Suppressor macrophage treated with lipopolysaccharide for 1 hour (primary cell): ENCODE measurements around the gene SH3TC1.

Source experiments
- DNase-seq, 3 donors: peaks; one replicate each; pipeline ENCODE4 v3.0.0-alpha.2; 2020 to 2022

The SH3TC1 gene

GRCh38 chr4:8198906-8199593 lies at the start of gene SH3TC1:
SH3TC1 (plus strand) TSS chr4:8199290; CDS start chr4:8205195, 5,905 bp downstream.
- peak; percentile 95 to 96 (median 96) for DNase-seq

DNA sequence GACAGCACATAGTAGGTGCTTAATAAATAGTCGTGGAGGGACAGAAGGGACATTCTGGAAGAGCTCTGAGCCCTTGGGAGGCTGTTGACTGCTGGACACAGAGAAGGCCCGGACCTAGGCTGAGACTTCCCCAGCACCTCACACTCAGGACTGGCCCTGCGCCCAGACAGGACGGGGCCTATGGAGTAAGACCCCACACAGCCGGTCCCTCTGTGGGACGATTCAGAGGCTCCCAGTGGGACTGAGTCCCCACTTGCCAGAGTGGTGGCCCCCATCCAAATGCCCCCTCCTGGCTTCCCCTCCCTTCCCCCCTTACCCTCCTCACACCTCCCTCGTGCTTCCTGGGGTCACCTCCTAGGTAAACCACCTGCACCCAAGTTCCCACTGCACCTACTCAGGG lies 49.4 kb upstream of the SH3TC1 start:
- no peak for DNase-seq

DNA sequence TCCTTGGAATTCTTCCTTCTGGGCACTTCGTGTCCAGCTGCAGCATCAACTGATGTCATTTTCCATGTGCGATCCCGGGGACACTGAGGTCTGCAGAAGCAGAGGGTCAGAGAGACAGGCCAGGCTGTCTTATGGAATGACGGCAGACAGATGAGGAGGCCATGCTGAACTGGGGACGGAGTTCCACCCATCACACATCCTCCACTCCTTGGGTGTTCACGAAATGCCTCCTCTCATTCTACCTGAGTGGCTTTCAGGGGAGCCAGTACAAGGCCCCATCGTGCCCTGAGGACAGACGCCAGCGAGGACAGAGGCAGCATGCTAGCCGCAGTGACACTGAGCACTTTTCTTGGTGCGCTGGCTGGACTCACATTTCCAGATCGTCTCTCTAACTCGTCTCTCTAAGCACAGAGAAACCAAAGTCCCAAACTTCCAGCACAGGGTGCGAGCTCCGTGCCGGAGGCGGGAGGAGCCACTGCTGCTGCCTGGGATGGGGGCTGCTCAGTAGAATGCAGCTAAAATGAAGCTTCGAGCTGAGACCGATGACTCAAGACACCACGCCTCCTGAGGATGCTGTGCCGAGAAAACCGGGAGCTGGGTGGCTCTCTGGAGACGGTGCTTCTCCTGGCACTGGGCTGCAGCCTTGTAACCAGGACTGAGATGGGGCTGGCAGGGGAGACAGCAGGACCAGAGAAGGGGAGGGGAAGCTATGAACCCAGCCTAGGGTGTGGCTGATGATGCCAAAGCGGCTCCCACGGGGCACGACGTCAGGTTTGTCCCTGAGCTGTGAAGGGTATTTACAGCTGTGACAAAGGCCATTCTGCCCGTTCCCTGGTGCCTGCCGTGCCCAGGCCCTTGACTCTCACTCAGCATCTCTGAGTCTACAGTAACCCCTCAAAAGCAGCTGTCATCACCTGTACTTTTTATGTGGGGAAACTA lies 48.7 kb upstream of the SH3TC1 start:
- DNase-seq: no peak

- no peak for DNase-seq
Observed at GRCh38 chr4:8151165-8151650, 47.9 kb upstream of the SH3TC1 start.

DNA sequence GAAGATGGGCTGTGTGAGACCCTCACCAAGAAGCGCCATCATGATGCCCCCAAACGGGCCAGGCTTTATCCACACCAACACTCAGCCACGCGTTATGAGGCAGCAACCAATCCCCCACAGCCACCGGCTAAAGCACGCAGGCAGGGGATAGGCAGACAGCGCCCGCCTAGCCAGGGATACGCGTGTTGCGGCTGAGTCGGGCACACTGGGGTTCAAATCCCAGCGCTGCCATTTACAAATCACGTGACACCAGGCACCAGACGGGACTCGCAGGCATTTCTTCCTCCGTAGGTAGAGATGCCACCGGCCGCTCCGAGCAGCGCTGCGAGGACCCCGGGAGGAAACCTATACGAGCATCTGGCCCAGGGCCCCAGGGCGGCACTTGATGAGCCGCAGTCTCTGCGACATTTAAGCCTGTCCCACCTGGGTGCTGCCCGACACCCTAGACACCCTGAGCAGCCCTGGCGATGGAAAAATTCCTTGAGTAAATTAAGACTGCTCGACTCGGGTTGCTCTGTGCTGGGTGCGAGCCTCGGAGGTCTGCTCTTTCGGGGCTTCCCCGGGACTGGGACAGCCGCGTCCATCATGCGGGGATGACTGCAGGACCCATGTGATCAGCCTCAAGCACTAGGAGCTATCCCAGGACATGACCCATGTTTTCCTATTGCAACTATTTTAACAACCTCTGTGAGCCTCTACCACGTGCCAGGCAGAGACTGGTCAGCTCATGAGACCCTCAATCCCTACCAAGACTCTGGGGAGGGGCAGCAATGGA lies 46.8 kb upstream of the SH3TC1 start:
- no peak for DNase-seq

DNA sequence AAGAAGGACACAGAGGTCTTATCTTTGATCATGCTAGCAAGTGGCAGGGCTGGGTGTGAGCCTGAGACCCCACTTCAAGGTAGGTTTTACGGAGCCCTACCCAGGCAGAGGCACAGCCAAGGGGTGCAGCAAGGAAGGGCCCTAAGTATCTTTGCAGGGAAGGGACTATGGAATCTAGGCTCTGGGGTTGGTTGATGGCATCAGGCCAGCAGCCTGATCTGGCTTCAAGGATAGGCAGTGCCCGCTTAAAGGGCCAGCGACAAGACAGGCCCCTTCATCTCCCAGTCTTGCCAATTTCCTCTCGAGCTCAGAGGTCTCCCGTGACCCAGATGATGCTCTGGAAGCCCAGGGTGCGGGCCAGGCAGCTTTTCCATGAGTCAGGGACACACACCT lies 46.2 kb upstream of the SH3TC1 start:
- DNase-seq: no peak

DNA sequence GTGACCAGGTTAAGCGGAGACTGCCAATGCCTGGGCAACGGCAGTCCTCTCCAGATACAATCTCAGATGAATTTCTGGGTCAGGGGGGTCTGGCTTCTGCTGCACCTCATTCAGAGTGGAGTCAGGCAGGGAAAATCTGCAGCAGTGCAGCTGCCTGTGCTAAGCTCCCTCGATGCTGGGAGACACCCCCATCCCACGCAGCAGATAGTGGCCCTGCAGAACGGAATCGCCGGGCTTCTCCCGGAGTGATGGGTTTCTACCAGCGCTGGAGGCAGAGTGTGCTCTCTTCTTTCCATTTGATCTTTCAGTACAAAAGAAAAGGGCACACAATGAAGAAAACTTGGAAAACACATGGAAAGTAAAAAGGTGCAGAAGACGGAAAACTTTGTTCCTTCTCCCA lies 45.6 kb upstream of the SH3TC1 start:
- no peak for DNase-seq

GRCh38 chr4:8155048-8155447 lies 44.0 kb upstream of the SH3TC1 start:
- no peak for DNase-seq

DNA sequence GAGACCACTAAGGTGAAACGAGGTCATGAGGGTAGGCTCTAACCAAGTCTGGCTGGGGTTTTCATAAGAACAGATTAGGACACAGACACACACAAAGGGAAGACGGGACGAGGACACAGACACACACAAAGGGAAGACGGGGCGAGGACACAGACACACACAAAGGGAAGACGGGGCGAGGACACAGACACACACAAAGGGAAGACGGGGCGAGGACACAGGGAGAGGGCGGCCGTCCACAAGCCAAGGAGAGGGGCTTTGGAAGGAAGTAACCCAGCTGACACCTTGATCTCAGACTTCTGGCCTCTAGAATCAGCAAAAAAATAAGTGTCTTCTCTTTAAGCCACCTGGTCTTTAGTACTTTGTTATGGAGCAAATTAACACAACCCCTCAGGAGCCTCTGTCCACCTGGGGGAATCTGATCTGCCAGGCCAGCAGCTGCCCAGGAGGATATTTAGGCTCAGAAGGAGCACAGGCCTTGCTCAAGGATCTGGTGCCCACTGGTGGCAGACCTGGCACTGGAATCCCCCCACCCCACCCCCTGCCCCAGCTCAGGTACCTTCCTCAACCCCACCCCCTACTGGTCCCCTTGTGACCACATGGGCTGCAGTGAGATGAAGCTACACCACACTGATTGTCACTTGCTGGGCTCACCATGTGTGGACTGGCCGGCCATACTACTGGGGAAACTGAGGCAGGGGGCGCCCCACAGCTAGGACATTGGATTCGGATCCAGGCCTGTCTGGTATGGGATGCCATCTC lies 43.2 kb upstream of the SH3TC1 start:
- no peak for DNase-seq

- DNase-seq: no peak
Observed at GRCh38 chr4:8156617-8157016, 42.5 kb upstream of the SH3TC1 start.

DNA sequence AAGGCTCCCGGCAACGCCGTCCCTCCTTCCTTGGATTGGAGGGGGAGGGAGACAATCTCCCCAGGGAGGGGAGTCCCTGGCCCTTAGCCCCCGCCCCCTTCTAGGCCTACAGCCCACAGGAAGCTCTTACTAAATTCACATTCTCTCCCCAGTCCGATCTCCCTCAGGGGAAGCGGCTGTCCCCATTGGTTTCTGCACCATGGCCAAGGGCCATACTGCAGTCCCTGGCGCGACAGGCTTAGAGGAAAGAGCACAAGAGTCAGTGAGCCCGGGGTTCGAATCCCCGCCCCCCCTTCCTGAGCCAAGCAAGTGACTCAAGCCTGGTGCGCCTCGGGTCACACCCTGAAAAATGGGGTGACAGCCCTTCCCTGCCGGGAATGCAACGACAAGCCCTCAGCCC lies 41.6 kb upstream of the SH3TC1 start:
- DNase-seq: peak in 1 of 3 donors; percentile 10

DNA sequence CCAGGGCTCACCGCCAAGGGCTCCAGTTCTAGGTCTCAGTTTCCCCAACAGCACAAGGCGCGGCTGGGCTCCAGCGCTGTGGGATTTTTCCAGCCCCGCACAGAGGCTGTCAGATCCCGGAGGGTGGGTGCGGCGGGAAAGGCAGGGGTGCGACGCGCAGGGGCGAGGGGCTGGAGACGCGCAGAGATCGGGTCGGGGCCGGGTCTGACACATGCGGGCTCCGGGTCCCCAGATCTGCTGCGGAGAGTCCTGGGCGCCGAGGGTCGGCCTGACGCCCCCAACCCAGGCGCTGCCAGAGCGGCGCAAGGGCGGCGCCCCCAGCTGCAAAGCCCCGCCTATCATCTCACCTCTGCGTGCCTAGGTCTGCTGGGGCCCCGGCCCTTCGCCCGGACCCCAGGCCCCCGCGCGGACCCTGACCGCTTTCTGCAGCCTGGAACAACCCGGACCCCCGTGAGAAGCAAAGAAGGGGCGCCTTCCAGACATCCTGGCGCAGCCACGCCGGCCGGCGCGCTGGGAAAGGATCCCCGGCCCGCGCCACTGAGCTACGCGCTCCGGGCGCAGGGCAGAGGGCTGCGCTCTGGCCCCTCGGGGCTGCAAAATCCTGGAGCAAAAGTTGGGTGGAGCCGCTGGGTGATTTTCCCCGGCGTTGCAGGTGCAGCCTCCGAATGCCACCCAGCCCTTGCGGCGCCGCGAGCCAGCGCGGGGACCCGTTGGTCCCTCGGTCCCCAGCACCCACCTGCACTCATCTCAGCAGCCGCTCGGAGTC lies 41.0 kb upstream of the SH3TC1 start:
- peak in 1 of 3 donors; percentile 42 for DNase-seq

DNA sequence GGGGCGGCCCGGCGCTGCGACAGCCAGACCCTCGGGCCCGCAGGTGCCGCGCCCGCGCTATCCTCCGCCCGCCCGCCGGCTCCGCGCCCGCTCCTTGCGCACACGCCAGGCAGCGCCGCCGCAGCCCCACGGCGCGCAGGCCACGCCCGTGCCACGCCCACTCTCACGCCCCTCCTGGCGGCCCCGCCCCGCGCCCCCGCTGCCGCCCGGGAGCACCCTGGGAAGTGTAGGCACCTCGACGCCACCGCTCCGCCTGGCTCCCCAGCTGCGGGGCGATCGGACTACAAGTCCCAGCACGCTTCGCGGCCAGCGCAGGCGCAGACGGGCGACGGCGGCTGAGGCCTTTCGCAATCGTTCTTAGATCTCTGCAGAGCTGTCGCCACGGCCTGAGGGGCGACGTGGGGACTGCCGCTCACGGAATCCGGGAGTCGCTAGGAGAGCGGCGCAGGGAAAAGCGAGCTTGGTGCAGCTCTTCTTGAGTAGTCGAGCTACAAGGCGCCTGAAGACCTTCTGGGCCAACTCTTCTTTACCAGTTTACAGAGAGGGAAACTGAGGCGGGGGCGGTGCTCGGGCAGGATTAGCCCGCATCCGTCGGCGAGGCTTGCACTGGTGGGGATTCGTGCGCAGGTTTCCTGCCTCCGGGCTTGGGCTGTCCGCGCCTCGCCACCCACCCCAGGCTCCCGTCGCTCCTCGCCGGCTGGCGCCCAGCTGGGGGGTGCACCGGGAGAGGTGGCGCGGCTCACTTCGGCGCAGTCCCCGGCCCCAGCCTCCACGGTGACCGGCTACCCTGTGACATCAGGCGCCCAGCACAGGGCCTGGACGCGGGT lies 40.2 kb upstream of the SH3TC1 start, which contains the start of gene ABLIM2:
Gene ABLIM2, minus strand, starts transcription at position 104 of the 827 bp plus-strand sequence. CDS start 124 bp downstream, outside the sequence.
- peak; percentile 99 to 100 (median 99) for DNase-seq

GRCh38 chr4:8159537-8160232 lies 39.4 kb upstream of the SH3TC1 start:
- no peak for DNase-seq

DNA sequence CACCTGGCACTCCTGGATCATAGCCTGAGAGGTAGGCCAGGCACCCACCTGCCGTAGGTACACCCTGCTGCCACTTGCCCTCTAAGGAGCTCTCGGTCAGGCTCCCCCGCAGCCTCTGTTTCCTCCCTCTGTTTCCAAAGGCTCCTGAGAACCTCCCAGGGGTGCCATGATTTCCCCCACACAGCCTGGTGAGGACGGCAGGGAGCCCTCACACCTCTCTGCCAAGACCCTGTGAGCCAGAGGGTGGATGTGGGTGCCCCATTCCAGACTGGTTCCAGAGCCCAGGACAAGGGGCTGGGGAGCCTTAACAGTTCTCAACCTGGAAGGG lies 38.9 kb upstream of the SH3TC1 start:
- DNase-seq: no peak

DNA sequence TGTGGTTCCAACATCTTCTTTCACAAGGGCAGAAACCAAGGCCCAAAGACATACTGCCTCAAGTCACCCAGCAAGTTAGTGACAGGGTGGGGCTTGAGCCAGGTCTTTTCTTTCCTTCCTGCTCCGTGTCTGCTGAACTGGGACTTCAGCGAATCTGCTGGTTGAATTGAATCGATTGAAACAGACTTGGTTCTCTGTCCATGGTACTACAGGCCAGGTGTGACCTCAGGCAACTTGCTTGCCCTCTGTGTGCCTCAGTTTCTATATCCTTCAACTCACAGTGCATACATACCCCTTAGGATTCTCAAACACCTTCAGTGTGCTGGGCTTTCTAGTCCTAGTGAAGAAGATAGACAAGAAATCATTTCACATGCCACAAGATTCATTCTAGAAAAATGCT lies 38.5 kb upstream of the SH3TC1 start:
- DNase-seq: no peak

DNA sequence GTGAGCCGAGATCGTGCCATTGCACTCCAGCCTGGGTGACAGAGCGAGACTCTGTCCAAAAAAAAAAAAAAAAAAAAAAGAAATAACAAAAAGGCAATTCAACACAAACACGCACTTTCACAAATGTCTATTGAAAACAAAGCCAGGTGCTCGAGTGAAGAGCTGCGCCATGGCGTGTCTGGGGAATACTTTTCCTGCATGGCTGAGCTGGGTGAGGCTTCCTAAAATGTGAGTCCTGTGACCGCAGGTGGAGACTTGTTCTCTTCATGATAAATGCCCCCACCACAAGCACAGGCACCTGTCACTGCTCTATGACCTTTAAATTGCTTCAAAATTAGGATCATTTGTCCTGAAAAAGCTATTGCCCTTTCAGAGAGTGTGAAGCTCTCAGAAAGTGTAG lies 36.5 kb upstream of the SH3TC1 start:
- DNase-seq: no peak

GRCh38 chr4:8163026-8163425 lies 36.1 kb upstream of the SH3TC1 start:
- no peak for DNase-seq

GRCh38 chr4:8163436-8164193 lies 35.5 kb upstream of the SH3TC1 start:
- DNase-seq: no peak
